ENCODE measurements around the gene TMEM145. TPM values are rescaled to one million over a fixed set of nuclear protein-coding genes. Genes with fewer than 3 reads are reported as not detected.

TMEM145 gene
- total RNA-seq, 1 experiment from 2014 or later, result 0.69 TPM

- no peaks in the 10 kb centered on the region for H3K9me3 ChIP-seq (ENCODE audit: low read length)
- no peak overlapping the region for H2AFZ ChIP-seq (ENCODE audit: low read length)
- TF ChIP-seq EZH2phosphoT487 (IDR thresholded peaks at IDR 0.05; ENCODE audit: borderline replicate concordance, low read length) (no peak), EZH2 (IDR thresholded peaks at IDR 0.05; ENCODE audit: low read length, unreplicated experiment) (no peak)
- TF ChIP-seq, protein P1, sequence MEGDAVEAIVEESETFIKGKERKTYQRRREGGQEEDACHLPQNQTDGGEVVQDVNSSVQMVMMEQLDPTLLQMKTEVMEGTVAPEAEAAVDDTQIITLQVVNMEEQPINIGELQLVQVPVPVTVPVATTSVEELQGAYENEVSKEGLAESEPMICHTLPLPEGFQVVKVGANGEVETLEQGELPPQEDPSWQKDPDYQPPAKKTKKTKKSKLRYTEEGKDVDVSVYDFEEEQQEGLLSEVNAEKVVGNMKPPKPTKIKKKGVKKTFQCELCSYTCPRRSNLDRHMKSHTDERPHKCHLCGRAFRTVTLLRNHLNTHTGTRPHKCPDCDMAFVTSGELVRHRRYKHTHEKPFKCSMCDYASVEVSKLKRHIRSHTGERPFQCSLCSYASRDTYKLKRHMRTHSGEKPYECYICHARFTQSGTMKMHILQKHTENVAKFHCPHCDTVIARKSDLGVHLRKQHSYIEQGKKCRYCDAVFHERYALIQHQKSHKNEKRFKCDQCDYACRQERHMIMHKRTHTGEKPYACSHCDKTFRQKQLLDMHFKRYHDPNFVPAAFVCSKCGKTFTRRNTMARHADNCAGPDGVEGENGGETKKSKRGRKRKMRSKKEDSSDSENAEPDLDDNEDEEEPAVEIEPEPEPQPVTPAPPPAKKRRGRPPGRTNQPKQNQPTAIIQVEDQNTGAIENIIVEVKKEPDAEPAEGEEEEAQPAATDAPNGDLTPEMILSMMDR (conservative IDR thresholded peaks at IDR 0.05; ENCODE audit: low read depth, low read length), result no peak
- H3K4me2 ChIP-seq (ENCODE audit: low read length), result peak overlapping the region; percentile 97
- peaks cover 8% of the 10 kb centered on the region for H3K4me1 ChIP-seq (ENCODE audit: insufficient read depth, low read length)
- no peak overlapping the region; the same call in 1 of the 2 replicates for H3K4me3 ChIP-seq (ENCODE audit: low read length)
- DNase-seq, result no peak
- intact Hi-C loops (cut with micrococcal nuclease), result no loop called here
- ATAC-seq, result no peak
- H3K27me3 ChIP-seq (ENCODE audit: low read length), result no peaks in the 10 kb centered on the region
- H3K27ac ChIP-seq (ENCODE audit: low read length), result no peak overlapping the region
- POLR2A ChIA-PET (ENCODE audit: unreplicated experiment), result no interaction called here
- peaks cover 34% of the 10 kb centered on the region for H3K79me2 ChIP-seq (ENCODE audit: low read length)
- H3F3A ChIP-seq (ENCODE audit: low read length, unreplicated experiment), result no peaks in the 10 kb centered on the region
- H3K9ac ChIP-seq (ENCODE audit: low read length), result no peak overlapping the region
- no peaks in the 10 kb centered on the region for H3K9me2 ChIP-seq (replicated peaks; ENCODE audit: low read length)
- CTCF ChIA-PET, result no interaction called here
- H4K20me1 ChIP-seq (ENCODE audit: low read length), result no peaks in the 10 kb centered on the region
- no peaks in the 10 kb centered on the region for H3K36me3 ChIP-seq (ENCODE audit: low read depth, low read length)
- no TSS peak for BruUV-seq (replicated peaks)
Observed at GRCh38 chr19:42327381-42327780, 14.3 kb downstream of the TMEM145 start.

GRCh38 chr19:42328106-42328505, 15.0 kb downstream of the TMEM145 start:
- H3K9me3 ChIP-seq (ENCODE audit: low read length), result no peaks in the 10 kb centered on the region
- no peaks in the 10 kb centered on the region for H3K36me3 ChIP-seq (ENCODE audit: low read depth, low read length)
- CTCF ChIA-PET, result no interaction called here
- no peak for DNase-seq
- H3K9ac ChIP-seq (ENCODE audit: low read length), result no peak overlapping the region
- intact Hi-C loops (cut with micrococcal nuclease), result no loop called here
- no peak overlapping the region for H3K27ac ChIP-seq (ENCODE audit: low read length)
- H3K79me2 ChIP-seq (ENCODE audit: low read length), result peaks cover 34% of the 10 kb centered on the region
- no peaks in the 10 kb centered on the region for H3K9me2 ChIP-seq (replicated peaks; ENCODE audit: low read length)
- ATAC-seq, result no peak
- no peaks in the 10 kb centered on the region for H4K20me1 ChIP-seq (ENCODE audit: low read length)
- no peak overlapping the region for H2AFZ ChIP-seq (ENCODE audit: low read length)
- peaks cover 8% of the 10 kb centered on the region for H3K4me1 ChIP-seq (ENCODE audit: insufficient read depth, low read length)
- BruUV-seq (replicated peaks), result no TSS peak
- H3K4me3 ChIP-seq (ENCODE audit: low read length), result no peak overlapping the region
- H3K27me3 ChIP-seq (ENCODE audit: low read length), result no peaks in the 10 kb centered on the region
- TF ChIP-seq EZH2 (IDR thresholded peaks at IDR 0.05; ENCODE audit: low read length, unreplicated experiment) (no peak), EZH2phosphoT487 (IDR thresholded peaks at IDR 0.05; ENCODE audit: borderline replicate concordance, low read length) (no peak)
- TF ChIP-seq, protein P1 (conservative IDR thresholded peaks at IDR 0.05; ENCODE audit: low read depth, low read length), result no peak
- no peak overlapping the region for H3K4me2 ChIP-seq (ENCODE audit: low read length)
- no peaks in the 10 kb centered on the region for H3F3A ChIP-seq (ENCODE audit: low read length, unreplicated experiment)
- POLR2A ChIA-PET (ENCODE audit: unreplicated experiment), result no interaction called here

DNA sequence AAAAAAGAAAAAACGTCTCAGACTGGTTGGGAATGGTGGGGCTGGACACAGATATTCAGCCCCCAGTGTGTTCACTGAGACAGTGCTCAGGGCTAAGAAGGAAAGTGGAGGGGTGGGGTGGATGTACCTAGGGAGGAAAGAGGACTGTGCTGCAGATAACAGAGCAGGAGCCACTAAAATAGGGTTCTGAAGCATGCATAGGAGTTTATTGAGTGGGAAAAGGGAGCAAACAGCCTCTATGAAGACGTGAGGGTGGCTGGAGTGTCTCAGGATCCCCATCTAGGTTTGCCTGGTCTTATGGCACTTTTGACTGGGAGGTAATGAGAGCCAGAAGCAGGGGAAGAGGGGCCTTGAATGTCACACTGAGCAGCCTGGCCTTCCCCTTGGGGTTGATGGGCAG, 15.7 kb downstream of the TMEM145 start:
- no peak for TF ChIP-seq EZH2 (IDR thresholded peaks at IDR 0.05; ENCODE audit: low read length, unreplicated experiment)
- TF ChIP-seq, protein P1 (conservative IDR thresholded peaks at IDR 0.05; ENCODE audit: low read depth, low read length), result no peak
- no peak for TF ChIP-seq EZH2phosphoT487 (IDR thresholded peaks at IDR 0.05; ENCODE audit: borderline replicate concordance, low read length)
- H3K4me3 ChIP-seq (ENCODE audit: low read length), result no peak overlapping the region
- CTCF ChIA-PET, result no interaction called here
- H3K9me2 ChIP-seq (replicated peaks; ENCODE audit: low read length), result no peaks in the 10 kb centered on the region
- peaks cover 8% of the 10 kb centered on the region for H3K4me1 ChIP-seq (ENCODE audit: insufficient read depth, low read length)
- no peaks in the 10 kb centered on the region for H3K36me3 ChIP-seq (ENCODE audit: low read depth, low read length)
- H3K27me3 ChIP-seq (ENCODE audit: low read length), result no peaks in the 10 kb centered on the region
- H3K27ac ChIP-seq (ENCODE audit: low read length), result no peak overlapping the region
- H3F3A ChIP-seq (ENCODE audit: low read length, unreplicated experiment), result no peaks in the 10 kb centered on the region
- no peak for DNase-seq
- no peak for ATAC-seq
- no peaks in the 10 kb centered on the region for H4K20me1 ChIP-seq (ENCODE audit: low read length)
- POLR2A ChIA-PET (ENCODE audit: unreplicated experiment), result no interaction called here
- intact Hi-C loops (cut with micrococcal nuclease), result no loop called here
- H3K9me3 ChIP-seq (ENCODE audit: low read length), result no peaks in the 10 kb centered on the region
- H3K9ac ChIP-seq (ENCODE audit: low read length), result no peak overlapping the region
- BruUV-seq (replicated peaks), result no TSS peak
- no peak overlapping the region for H2AFZ ChIP-seq (ENCODE audit: low read length)
- H3K4me2 ChIP-seq (ENCODE audit: low read length), result no peak overlapping the region
- H3K79me2 ChIP-seq (ENCODE audit: low read length), result peaks cover 34% of the 10 kb centered on the region
